H9 (cell line): ENCODE measurements around the gene MSH4. TPM values are rescaled to one million over a fixed set of nuclear protein-coding genes. Genes with fewer than 3 reads are reported as not detected.

ENCODE experiments used
- DNase-seq: peaks from one replicate; pipeline ENCODE4 v3.0.0-alpha.2; 2017
- H2AFZ ChIP-seq: one replicate; pipeline ENCODE4 v1.6.1; 2013; ENCODE audit warnings: mild to moderate bottlenecking, low read length, control low read depth, moderate library complexity
- H2AK5ac ChIP-seq: 2 replicates; pipeline ENCODE4 v1.6.1; 2013; ENCODE audit warnings: low read length, control low read depth, mixed read lengths; ENCODE audit not compliant: insufficient read length
- H2BK120ac ChIP-seq: one replicate; pipeline ENCODE4 v1.6.1; 2013; ENCODE audit warnings: low read depth, mild to moderate bottlenecking, low read length, control low read depth, inconsistent platforms; ENCODE audit not compliant: poor library complexity, severe bottlenecking
- H2BK12ac ChIP-seq: 2 replicates; pipeline ENCODE4 v1.6.1; 2013; ENCODE audit warnings: low read length, control low read depth, mixed read lengths, low read depth; ENCODE audit not compliant: insufficient read length
- H2BK15ac ChIP-seq: 2 replicates; pipeline ENCODE4 v1.6.1; 2013; ENCODE audit warnings: low read depth, low read length, control low read depth
- H2BK20ac ChIP-seq: one replicate; pipeline ENCODE4 v1.6.1; 2013; ENCODE audit warnings: low read depth, mild to moderate bottlenecking, low read length, control low read depth, inconsistent platforms; ENCODE audit not compliant: poor library complexity, severe bottlenecking
- H2BK5ac ChIP-seq: 2 replicates; pipeline ENCODE4 v1.6.1; 2013; ENCODE audit warnings: low read length, control low read depth, mixed read lengths; ENCODE audit not compliant: insufficient read length
- H3K14ac ChIP-seq: 2 replicates; pipeline ENCODE4 v1.6.1; 2013; ENCODE audit warnings: low read length, control low read depth; ENCODE audit not compliant: insufficient read depth
- H3K18ac ChIP-seq: 2 replicates; pipeline ENCODE4 v1.6.1; 2013; ENCODE audit warnings: low read depth, mild to moderate bottlenecking, mixed read lengths, low read length, control low read depth; ENCODE audit not compliant: insufficient read length
- H3K23ac ChIP-seq: 2 replicates; pipeline ENCODE4 v1.6.1; 2013; ENCODE audit warnings: low read length, control low read depth, mixed read lengths, low read depth; ENCODE audit not compliant: insufficient read length
- H3K23me2 ChIP-seq: 2 replicates; pipeline ENCODE4 v1.6.1; 2013; ENCODE audit warnings: low read depth, mild to moderate bottlenecking, mixed read lengths, low read length, control low read depth; ENCODE audit not compliant: insufficient read length, poor library complexity, severe bottlenecking
- H3K27ac ChIP-seq: 2 replicates; pipeline ENCODE4 v1.5.1; 2013; ENCODE audit warnings: low read length, control low read depth, mixed read lengths, low read depth; ENCODE audit not compliant: insufficient read length
- H3K27me3 ChIP-seq: 2 replicates; pipeline ENCODE4 v1.6.1; 2013; ENCODE audit warnings: low read length, control low read depth, inconsistent platforms; ENCODE audit not compliant: insufficient read depth
- H3K4ac ChIP-seq: 2 replicates; pipeline ENCODE4 v1.6.1; 2013; ENCODE audit warnings: low read depth, mild to moderate bottlenecking, control low read depth, inconsistent platforms, low read length, moderate library complexity
- H3K4me1 ChIP-seq: 2 replicates; pipeline ENCODE4 v1.6.1; 2013; ENCODE audit warnings: low read length, control low read depth, inconsistent platforms; ENCODE audit not compliant: insufficient read depth
- H3K4me2 ChIP-seq: 2 replicates; pipeline ENCODE4 v1.6.1; 2013; ENCODE audit warnings: low read length, control low read depth, mixed read lengths; ENCODE audit not compliant: insufficient read length, insufficient read depth
- H3K56ac ChIP-seq: 2 replicates; pipeline ENCODE4 v1.6.1; 2013; ENCODE audit warnings: low read depth, mild to moderate bottlenecking, mixed read lengths, low read length, control low read depth; ENCODE audit not compliant: insufficient read length
- H3K79me1 ChIP-seq: 2 replicates; pipeline ENCODE4 v1.6.1; 2013; ENCODE audit warnings: low read depth, mild to moderate bottlenecking, moderate library complexity, low read length, control low read depth, inconsistent platforms; ENCODE audit not compliant: insufficient read depth, poor library complexity, severe bottlenecking
- H3K79me2 ChIP-seq: 2 replicates; pipeline ENCODE4 v1.6.1; 2013; ENCODE audit warnings: low read length, control low read depth, inconsistent platforms; ENCODE audit not compliant: insufficient read depth
- H3K9ac ChIP-seq: 2 replicates; pipeline ENCODE4 v1.6.1; 2013; ENCODE audit warnings: low read length, control low read depth, mixed read lengths; ENCODE audit not compliant: insufficient read length; ENCODE audit errors: extremely low read depth
- H3K9me3 ChIP-seq: one replicate; pipeline ENCODE4 v1.6.1; 2013; ENCODE audit warnings: low read depth, low read length, inconsistent platforms; ENCODE audit not compliant: control insufficient read depth
- H3T11ph ChIP-seq: one replicate; pipeline ENCODE4 v1.6.1; 2013; ENCODE audit warnings: mild to moderate bottlenecking, low read length, control low read depth, inconsistent platforms
- H4K20me1 ChIP-seq: one replicate; pipeline ENCODE4 v1.6.1; 2013; ENCODE audit not compliant: control insufficient read depth, insufficient read length, insufficient read depth
- H4K5ac ChIP-seq: 2 replicates; pipeline ENCODE4 v1.6.1; 2013; ENCODE audit warnings: low read depth, mild to moderate bottlenecking, mixed read lengths, low read length, control low read depth; ENCODE audit not compliant: insufficient read length
- H4K8ac ChIP-seq: replicated peaks from 2 replicates; pipeline ENCODE4 v1.6.1; 2013; ENCODE audit warnings: low read length, control low read depth, mixed read lengths, low read depth; ENCODE audit not compliant: insufficient read length
- H4K91ac ChIP-seq: 2 replicates; pipeline ENCODE4 v1.6.1; 2013; ENCODE audit warnings: low read depth, mild to moderate bottlenecking, moderate library complexity, mixed read lengths, low read length, control low read depth; ENCODE audit not compliant: insufficient read length
- H3K27ac Mint-ChIP-seq, 3 experiments: 2 replicates in 2 of 3; 3 replicates in 1 of 3; pipeline ENCODE4 v1.8.0; 2020 to 2021; ENCODE audit warnings: mixed read lengths in 3 of 3, mild to moderate bottlenecking in 1 of 3, moderate library complexity in 1 of 3
- H3K27me3 Mint-ChIP-seq: 2 replicates; pipeline ENCODE4 v1.8.0; 2021; ENCODE audit warnings: low read depth, mild to moderate bottlenecking, moderate library complexity, mixed read lengths
- H3K36me3 Mint-ChIP-seq, 3 experiments: 2 replicates in 2 of 3; 3 replicates in 1 of 3; pipeline ENCODE4 v1.8.0; 2020 to 2021; ENCODE audit warnings: low read depth in 3 of 3, mixed read lengths in 3 of 3; ENCODE audit not compliant: insufficient read depth in 1 of 3
- H3K4me1 Mint-ChIP-seq, 2 experiments: 2 replicates each; pipeline ENCODE4 v1.8.0; 2020; ENCODE audit warnings: mixed read lengths in 2 of 2
- H3K4me3 Mint-ChIP-seq, 2 experiments: 2 replicates in 1 of 2; 3 replicates in 1 of 2; pipeline ENCODE4 v1.8.0; 2020 to 2021; ENCODE audit warnings: mild to moderate bottlenecking in 2 of 2, mixed read lengths in 2 of 2, moderate library complexity in 1 of 2
- H3K9me3 Mint-ChIP-seq, 2 experiments: 2 replicates in 1 of 2; 3 replicates in 1 of 2; pipeline ENCODE4 v1.8.0; 2020; ENCODE audit warnings: mild to moderate bottlenecking in 2 of 2, mixed read lengths in 2 of 2, moderate library complexity in 1 of 2
- CTCF ChIP-seq: fragments of 200-600 bp; sonication (generic); conservative IDR thresholded peaks from 3 replicates; pipeline ENCODE4 v1.8.0; 2021; ENCODE audit warnings: antibody characterized with exemption, mild to moderate bottlenecking
- total RNA-seq: library from RNA; stranded (reverse); gene quantifications from 2 replicates; pipeline ENCODE4 v1.2.1, GENCODE V29; 2021

The MSH4 gene
- total RNA-seq, 1 experiment from 2014 or later, result 0.63 TPM

DNA sequence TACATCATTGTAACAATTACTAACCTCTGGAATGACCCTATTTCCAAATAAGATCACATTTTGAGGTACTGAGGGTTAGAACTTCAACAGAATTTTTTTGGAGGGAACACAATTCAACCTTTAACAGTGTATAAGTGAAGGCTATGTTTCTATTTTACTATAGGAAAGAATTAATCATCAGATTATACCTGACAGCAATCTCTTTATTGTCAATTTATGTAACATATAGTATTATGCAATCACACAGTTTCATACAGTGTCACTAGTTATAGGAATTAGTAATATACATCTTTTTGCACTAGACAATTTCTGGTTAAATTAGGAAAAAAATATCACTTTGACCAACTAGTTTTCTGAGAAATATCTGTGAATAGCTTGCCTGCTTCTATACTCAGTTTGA is 59.1 kb downstream of the MSH4 start:
- H3T11ph ChIP-seq, result no peak overlapping the region
- no peaks in the 10 kb centered on the region for H4K20me1 ChIP-seq
- no peaks in the 10 kb centered on the region for H3K9me3 ChIP-seq
- no peak overlapping the region for H3K27ac ChIP-seq
- no peak overlapping the region for H3K4ac ChIP-seq
- Mint-ChIP-seq H3K4me3 (no peak overlapping the region), H3K27me3 (no peaks in the 10 kb centered on the region), H3K36me3 (no peaks in the 10 kb centered on the region), H3K27ac (no peak overlapping the region), H3K9me3 (no peaks in the 10 kb centered on the region), H3K4me1 (no peaks in the 10 kb centered on the region)
- H2AK5ac ChIP-seq, result no peak overlapping the region
- no peak overlapping the region for H3K23ac ChIP-seq
- H2BK15ac ChIP-seq, result no peak overlapping the region
- H4K8ac ChIP-seq, result no peak overlapping the region
- no peak overlapping the region for H4K91ac ChIP-seq
- H3K27me3 ChIP-seq, result no peaks in the 10 kb centered on the region
- no peak for TF ChIP-seq CTCF
- H3K56ac ChIP-seq, result no peak overlapping the region
- no peak overlapping the region for H4K5ac ChIP-seq
- H3K4me1 ChIP-seq, result no peaks in the 10 kb centered on the region; the same call in 1 of the 2 replicates
- no peak overlapping the region for H3K18ac ChIP-seq
- no peak overlapping the region for H2BK120ac ChIP-seq
- no peak overlapping the region for H2AFZ ChIP-seq
- no peaks in the 10 kb centered on the region for H3K23me2 ChIP-seq
- H3K79me2 ChIP-seq, result no peaks in the 10 kb centered on the region
- no peak for DNase-seq
- H3K9ac ChIP-seq, result no peak overlapping the region
- H3K79me1 ChIP-seq, result no peaks in the 10 kb centered on the region
- no peak overlapping the region for H3K14ac ChIP-seq
- H3K4me2 ChIP-seq, result no peak overlapping the region
- H2BK20ac ChIP-seq, result no peak overlapping the region
- no peak overlapping the region for H2BK12ac ChIP-seq
- H2BK5ac ChIP-seq, result no peak overlapping the region
